Spleen (tissue), 11 donors: ENCODE data around the gene PIGN. TPM values are rescaled to one million over a fixed set of nuclear protein-coding genes. Genes with fewer than 3 reads are reported as not detected.

Experiments used
- DNase-seq: peaks from one replicate; pipeline ENCODE4 v3.0.0-alpha.2; 2020
- H3K27ac ChIP-seq, 8 donors: fragments of 200-600 bp; sonication (generic) in 7 of 8; 1 replicate in 4 of 8; 2 replicates in 4 of 8; pipeline versions ENCODE4 v1.5.0 to v1.8.0; 2016 to 2021; ENCODE audit warnings: inconsistent platforms in 4 of 8, mild to moderate bottlenecking in 4 of 8, moderate library complexity in 1 of 8
- H3K27me3 ChIP-seq, 7 donors: fragments of 200-600 bp; sonication (generic) in 6 of 7; replicated peaks in 1 of 7; 1 replicate in 4 of 7; 2 replicates in 3 of 7; pipeline versions ENCODE4 v1.5.0 to v1.8.0; 2016 to 2021; ENCODE audit warnings: inconsistent platforms in 3 of 7, mild to moderate bottlenecking in 1 of 7
- H3K36me3 ChIP-seq, 6 donors: fragments of 200-600 bp; sonication (generic) in 5 of 6; 1 replicate in 4 of 6; 2 replicates in 2 of 6; pipeline versions ENCODE4 v1.5.0 to v1.8.0; 2016 to 2021; ENCODE audit warnings: inconsistent platforms in 2 of 6
- H3K4me1 ChIP-seq, 6 donors: fragments of 200-600 bp; sonication (generic) in 5 of 6; 1 replicate in 3 of 6; 2 replicates in 3 of 6; pipeline versions ENCODE4 v1.5.0 to v1.8.0; 2016 to 2021; ENCODE audit warnings: inconsistent platforms in 3 of 6
- H3K4me3 ChIP-seq, 8 donors: fragments of 200-600 bp; sonication (generic) in 7 of 8; 1 replicate in 4 of 8; 2 replicates in 4 of 8; pipeline versions ENCODE4 v1.5.0 to v1.8.0; 2016 to 2021; ENCODE audit warnings: inconsistent platforms in 4 of 8, mild to moderate bottlenecking in 4 of 8, moderate library complexity in 2 of 8
- H3K9me3 ChIP-seq, 8 donors: fragments of 200-600 bp; sonication (generic) in 7 of 8; 1 replicate in 4 of 8; 2 replicates in 4 of 8; pipeline versions ENCODE4 v1.5.0 to v1.8.0; 2016 to 2021; ENCODE audit warnings: inconsistent platforms in 4 of 8
- CTCF ChIP-seq, 11 experiments: fragments of 200-600 bp in 7 of 11; fragments of 450-650 bp in 4 of 11; sonication (generic) in 4 of 11; IDR thresholded peaks in 8 of 11; conservative IDR thresholded peaks in 3 of 11; 1 replicate in 7 of 11; 2 replicates in 4 of 11; pipeline versions ENCODE4 v1.4.0 to v1.8.0; 2016 to 2021; ENCODE audit warnings: antibody characterized with exemption in 11 of 11, inconsistent platforms in 4 of 11, mild to moderate bottlenecking in 1 of 11
- POLR2A ChIP-seq, 3 donors: fragments of 450-650 bp; IDR thresholded peaks; one replicate each; pipeline ENCODE4 v1.5.1; 2017; ENCODE audit warnings: antibody characterized with exemption in 3 of 3, mild to moderate bottlenecking in 1 of 3
- POLR2AphosphoS5 ChIP-seq, 3 donors: sonication (generic); formaldehyde crosslinking; IDR thresholded peaks; one replicate each; pipeline ENCODE4 v1.5.1; 2017; ENCODE audit warnings: antibody characterized with exemption in 3 of 3
- WGBS, 5 donors: extraction: QIAGEN DNeasy Blood & Tissue Kit in 3 of 5; methylation state at CpG; one replicate each; pipeline versions ENCODE4 v1.1.5 to v1.1.7; 2013 to 2018; 5-methylcytosine and 5-hydroxymethylcytosine counted together
- intact Hi-C: fragments of 100-400 bp; cut with DNase I; formaldehyde crosslinking; loops from one replicate; pipeline ENCODE4 v1.15.0; 2023; ENCODE audit warnings: low total_unique reads
- polyA plus RNA-seq, 3 donors: library from polyadenylated mRNA; stranded (reverse); fragments of 200-250 nt; gene quantifications; one replicate each; pipeline ENCODE4 v1.2.1, GENCODE V29; 2013
- total RNA-seq, 7 donors: library from RNA; depleted of rRNA in 3 of 7; stranded (reverse); fragments of >200 nt in 3 of 7; fragmentation: NEBNext Ultra II Directional in 4 of 7; extraction: Animal tissue kit (Norgen Biotek cat#: 25700) in 4 of 7; gene quantifications; one replicate each; pipeline versions ENCODE4 v1.1.0 to v1.2.1, GENCODE V29; 2016 to 2021
- donor health status: healthy with polysubstance abuse.
- donor health status: DM: no; HTN: no; CAD: no; lungs with moderate emphysema.
- donor health status: DM: no; HTN: no; CAD: no.
- donor health status: Bipolar disorder and iron deficiency.
- donor health status: healthy.
- donor health status: DM: no; HTN: no; CAD: no.
- donor health status: DM: yes; HTN: yes; CAD: no.

PIGN gene
- total and polyA plus RNA-seq, 10 donors: 4.0 to 41.4 (median 25.4) TPM

- 63 to 99% (median 94%) methylated on average over 2 of the region's 2 CpGs for WGBS, 5 donors
- Histone ChIP-seq H3K9me3 (no peaks in the 10 kb centered on the region), H3K4me1 (peaks cover 0 to 68% (median 27%) of the 10 kb centered on the region in 6 donors), H3K27me3 (no peaks in the 10 kb centered on the region), H3K27ac (peak overlapping the region in 1 of 8 donors; percentile 16), H3K4me3 (no peak overlapping the region), H3K36me3 (no peaks in the 10 kb centered on the region)
- intact Hi-C loops: no loop called here
- no peak for TF ChIP-seq POLR2A (IDR thresholded peaks at IDR 0.05)
- TF ChIP-seq CTCF (IDR thresholded peaks at IDR 0.05 in 8 of 11, conservative IDR thresholded peaks at IDR 0.05 in 3 of 11): no peak
- TF ChIP-seq POLR2AphosphoS5 (IDR thresholded peaks at IDR 0.05): no peak
- no peak for DNase-seq
Measured at GRCh38 chr18:62199629-62200028, 12.8 kb upstream of the PIGN start.

- peaks cover 3 to 82% (median 38%) of the 10 kb centered on the region in 6 donors for H3K4me1 ChIP-seq
- no peak for TF ChIP-seq POLR2AphosphoS5 (IDR thresholded peaks at IDR 0.05)
- H3K27ac ChIP-seq: no peak overlapping the region
- H3K9me3 ChIP-seq: no peaks in the 10 kb centered on the region
- no peaks in the 10 kb centered on the region for H3K36me3 ChIP-seq
- WGBS, 5 donors: 51 to 78% (median 71%) methylated on average over 2 of the region's 2 CpGs
- DNase-seq: no peak
- intact Hi-C loops: no loop called here
- no peaks in the 10 kb centered on the region for H3K27me3 ChIP-seq
- no peak overlapping the region for H3K4me3 ChIP-seq
Measured at GRCh38 chr18:62198259-62198658, 11.4 kb upstream of the PIGN start.

GRCh38 chr18:62196980-62197379 lies 10.1 kb upstream of the PIGN start:
- no peaks in the 10 kb centered on the region for H3K36me3 ChIP-seq
- H3K4me3 ChIP-seq: no peak overlapping the region
- no peak for TF ChIP-seq POLR2A (IDR thresholded peaks at IDR 0.05)
- no peak for TF ChIP-seq POLR2AphosphoS5 (IDR thresholded peaks at IDR 0.05)
- TF ChIP-seq CTCF (IDR thresholded peaks at IDR 0.05 in 8 of 11, conservative IDR thresholded peaks at IDR 0.05 in 3 of 11): no peak
- DNase-seq: no peak
- intact Hi-C loops: no loop called here
- H3K9me3 ChIP-seq: no peaks in the 10 kb centered on the region
- no peak overlapping the region for H3K27ac ChIP-seq
- H3K27me3 ChIP-seq: no peaks in the 10 kb centered on the region
- peaks cover 3 to 94% (median 51%) of the 10 kb centered on the region in 6 donors for H3K4me1 ChIP-seq

GRCh38 chr18:62196079-62196478 lies 9.2 kb upstream of the PIGN start:
- WGBS, 5 donors: 91 to 97% (median 92%) methylated on average over 7 of the region's 7 CpGs

More at GRCh38 chr18:62196079-62196478, 9.2 kb upstream of the PIGN start:
- no peak for DNase-seq
- no peak for TF ChIP-seq POLR2AphosphoS5 (IDR thresholded peaks at IDR 0.05)
- TF ChIP-seq CTCF (IDR thresholded peaks at IDR 0.05 in 8 of 11, conservative IDR thresholded peaks at IDR 0.05 in 3 of 11): no peak
- no peak for TF ChIP-seq POLR2A (IDR thresholded peaks at IDR 0.05)
- Histone ChIP-seq H3K27ac (no peak overlapping the region), H3K4me3 (no peak overlapping the region), H3K36me3 (no peaks in the 10 kb centered on the region), H3K9me3 (no peaks in the 10 kb centered on the region), H3K4me1 (peaks cover 7 to 96% (median 58%) of the 10 kb centered on the region in 6 donors), H3K27me3 (no peaks in the 10 kb centered on the region)
- intact Hi-C loops: no loop called here
